GM19025 (cell line): ENCODE measurements around the gene PRR16.

ENCODE experiments used
- ATAC-seq: cut with Tn5 transposase; IDR thresholded peaks from one replicate; pipeline ENCODE4 v1.9.1; 2021; ENCODE audit warnings: mild to moderate bottlenecking, low read depth, moderate library complexity; ENCODE audit not compliant: unreplicated experiment

PRR16 gene

GRCh38 chr5:120512791-120513650 is 48.9 kb downstream of the PRR16 start:
- ATAC-seq: no peak

GRCh38 chr5:120516805-120517204 is 52.7 kb downstream of the PRR16 start:
- ATAC-seq: no peak

- ATAC-seq: no peak
These were observed 53.6 kb downstream of the PRR16 start for GRCh38 chr5:120517607-120518252.

GRCh38 chr5:120518581-120518980 is 54.5 kb downstream of the PRR16 start:
- ATAC-seq: no peak

- no peak for ATAC-seq
These were observed 63.2 kb downstream of the PRR16 start for GRCh38 chr5:120527251-120527650.

GRCh38 chr5:120528609-120529008 is 64.5 kb downstream of the PRR16 start:
- ATAC-seq: no peak

GRCh38 chr5:120529386-120529785 is 65.3 kb downstream of the PRR16 start:
- no peak for ATAC-seq

GRCh38 chr5:120531215-120531614 is 67.1 kb downstream of the PRR16 start:
- no peak for ATAC-seq

GRCh38 chr5:120532835-120533234 is 68.7 kb downstream of the PRR16 start:
- no peak for ATAC-seq

- ATAC-seq: no peak
These were observed 69.5 kb downstream of the PRR16 start for GRCh38 chr5:120533581-120533980.

- no peak for ATAC-seq
These were observed 71.8 kb downstream of the PRR16 start for GRCh38 chr5:120535900-120536299.

- ATAC-seq: no peak
These were observed 74.0 kb downstream of the PRR16 start for GRCh38 chr5:120538149-120538548.

- no peak for ATAC-seq
These were observed 74.5 kb downstream of the PRR16 start for GRCh38 chr5:120538644-120539043.

- ATAC-seq: no peak
These were observed 75.4 kb downstream of the PRR16 start for GRCh38 chr5:120539471-120539870.

- ATAC-seq: no peak
These were observed 76.0 kb downstream of the PRR16 start for GRCh38 chr5:120540097-120540496.

- no peak for ATAC-seq
These were observed 79.9 kb downstream of the PRR16 start for GRCh38 chr5:120544043-120544442.

GRCh38 chr5:120545007-120545406 is 80.9 kb downstream of the PRR16 start:
- ATAC-seq: no peak

GRCh38 chr5:120545951-120546350 is 81.9 kb downstream of the PRR16 start:
- ATAC-seq: no peak

GRCh38 chr5:120546922-120547321 is 82.8 kb downstream of the PRR16 start:
- ATAC-seq: no peak

- ATAC-seq: no peak
These were observed 86.3 kb downstream of the PRR16 start for GRCh38 chr5:120550358-120550757.

GRCh38 chr5:120552638-120553037 is 88.5 kb downstream of the PRR16 start:
- no peak for ATAC-seq

GRCh38 chr5:120555345-120555744 is 91.2 kb downstream of the PRR16 start:
- ATAC-seq: no peak
